IPS-18c (cell line): Measurements from ENCODE around the gene SWAP70.

Experiments used
- H3K4me3 ChIP-seq: 2 replicates; pipeline ENCODE4 v1.7.0; 2013; ENCODE audit warnings: low read depth, mild to moderate bottlenecking, low read length, moderate library complexity; ENCODE audit not compliant: insufficient read depth
- H3K9me3 ChIP-seq: one replicate; pipeline ENCODE4 v1.6.1; 2013; ENCODE audit warnings: mild to moderate bottlenecking, low read length, moderate library complexity; ENCODE audit not compliant: control insufficient read depth, insufficient read depth

Gene SWAP70

GRCh38 chr11:9774109-9774508 is 110.2 kb downstream of the SWAP70 start:
- Histone ChIP-seq H3K4me3 (no peak overlapping the region), H3K9me3 (no peaks in the 10 kb centered on the region)

- H3K9me3 ChIP-seq, result no peaks in the 10 kb centered on the region
- H3K4me3 ChIP-seq, result no peak overlapping the region
Observed at GRCh38 chr11:9774591-9775397, 110.9 kb downstream of the SWAP70 start.

- no peak overlapping the region for H3K4me3 ChIP-seq
- H3K9me3 ChIP-seq, result no peaks in the 10 kb centered on the region
Observed at GRCh38 chr11:9775398-9775779, 111.5 kb downstream of the SWAP70 start.

- Histone ChIP-seq H3K9me3 (no peaks in the 10 kb centered on the region), H3K4me3 (no peak overlapping the region)
Observed at GRCh38 chr11:9776203-9776602, 112.3 kb downstream of the SWAP70 start.

- H3K4me3 ChIP-seq, result no peak overlapping the region
- no peaks in the 10 kb centered on the region for H3K9me3 ChIP-seq
Observed at GRCh38 chr11:9777066-9777465, 113.2 kb downstream of the SWAP70 start.

- Histone ChIP-seq H3K4me3 (no peak overlapping the region), H3K9me3 (no peaks in the 10 kb centered on the region)
Observed at GRCh38 chr11:9777525-9777924, 113.6 kb downstream of the SWAP70 start.

GRCh38 chr11:9780929-9781328 is 117.1 kb downstream of the SWAP70 start:
- no peak overlapping the region for H3K4me3 ChIP-seq

GRCh38 chr11:9783986-9784385 is 120.1 kb downstream of the SWAP70 start:
- H3K9me3 ChIP-seq, result no peaks in the 10 kb centered on the region

More at GRCh38 chr11:9780929-9781328, 117.1 kb downstream of the SWAP70 start:
- no peaks in the 10 kb centered on the region for H3K9me3 ChIP-seq

GRCh38 chr11:9784602-9785315 is 120.9 kb downstream of the SWAP70 start:
- Histone ChIP-seq H3K9me3 (no peaks in the 10 kb centered on the region), H3K4me3 (no peak overlapping the region)

More at GRCh38 chr11:9783986-9784385, 120.1 kb downstream of the SWAP70 start:
- no peak overlapping the region for H3K4me3 ChIP-seq

GRCh38 chr11:9787260-9787659 is 123.4 kb downstream of the SWAP70 start:
- Histone ChIP-seq H3K4me3 (no peak overlapping the region), H3K9me3 (no peaks in the 10 kb centered on the region)

GRCh38 chr11:9787981-9788521 is 124.2 kb downstream of the SWAP70 start:
- Histone ChIP-seq H3K4me3 (no peak overlapping the region), H3K9me3 (no peaks in the 10 kb centered on the region)

- H3K4me3 ChIP-seq, result no peak overlapping the region
- no peaks in the 10 kb centered on the region for H3K9me3 ChIP-seq
Observed at GRCh38 chr11:9789910-9790309, 126.0 kb downstream of the SWAP70 start.

- Histone ChIP-seq H3K9me3 (no peaks in the 10 kb centered on the region), H3K4me3 (no peak overlapping the region)
Observed at GRCh38 chr11:9790703-9791102, 126.8 kb downstream of the SWAP70 start.

GRCh38 chr11:9796266-9796665 is 132.4 kb downstream of the SWAP70 start:
- Histone ChIP-seq H3K9me3 (no peaks in the 10 kb centered on the region), H3K4me3 (no peak overlapping the region)

- H3K4me3 ChIP-seq, result no peak overlapping the region
- H3K9me3 ChIP-seq, result no peaks in the 10 kb centered on the region
Observed at GRCh38 chr11:9796854-9797253, 133.0 kb downstream of the SWAP70 start.

- H3K4me3 ChIP-seq, result no peak overlapping the region
- no peaks in the 10 kb centered on the region for H3K9me3 ChIP-seq
Observed at GRCh38 chr11:9797300-9797699, 133.4 kb downstream of the SWAP70 start.

GRCh38 chr11:9799886-9800285 is 136.0 kb downstream of the SWAP70 start:
- H3K9me3 ChIP-seq, result no peaks in the 10 kb centered on the region
- H3K4me3 ChIP-seq, result no peak overlapping the region

- H3K9me3 ChIP-seq, result no peaks in the 10 kb centered on the region
- H3K4me3 ChIP-seq, result no peak overlapping the region
Observed at GRCh38 chr11:9802291-9802861, 138.5 kb downstream of the SWAP70 start.
